ENCODE measurements around the gene DONSON. TPM values are rescaled to one million over a fixed set of nuclear protein-coding genes. Genes with fewer than 3 reads are reported as not detected.

Gene DONSON
- total and polyA plus RNA-seq, 9 of the 15 experiments (the other 6 are each of a cell fraction or from before 2014, with no cell fraction given): 26.7 to 124 (median 62.6) TPM

GRCh38 chr21:33542640-33543504, 45.6 kb downstream of the DONSON start, which contains the start of gene SON (continued):
- TF ChIP-seq NCOA6 (IDR thresholded peaks at IDR 0.05): no peak
- no peak for TF ChIP-seq EWSR1 (IDR thresholded peaks at IDR 0.05; ENCODE audit: borderline replicate concordance, low read depth, partially characterized antibody)
- TF ChIP-seq ARNT (IDR thresholded peaks at IDR 0.05): peak; percentile 72; a peak in 3 of 4 replicates
- no peak for TF ChIP-seq ZNF384 (IDR thresholded peaks at IDR 0.05; ENCODE audit: low read depth, low read length)
- no peak for TF ChIP-seq HDAC6 (IDR thresholded peaks at IDR 0.05; ENCODE audit: low read depth, low read length)
- no peak for TF ChIP-seq E2F8 (IDR thresholded peaks at IDR 0.05; ENCODE audit: low read depth, partially characterized antibody)
- TF ChIP-seq USF2 (CRISPR knock-in tag; IDR thresholded peaks at IDR 0.05): peak; percentile 11; the same call in 1 of the 2 replicates
- TF ChIP-seq ZNF232 (CRISPR knock-in tag; IDR thresholded peaks at IDR 0.05): no peak; the same call in 1 of the 2 replicates
- peak; percentile 11; the same call in 1 of the 2 replicates for TF ChIP-seq FOSL1 (tag; conservative IDR thresholded peaks at IDR 0.05)
- TF ChIP-seq HINFP (tag; conservative IDR thresholded peaks at IDR 0.05; ENCODE audit: low read depth): peak; percentile 75
- no peak for TF ChIP-seq ERF (CRISPR knock-in tag; IDR thresholded peaks at IDR 0.05)
- peak; percentile 69; the same call in 1 of the 2 replicates for TF ChIP-seq ZNF766 (CRISPR knock-in tag; conservative IDR thresholded peaks at IDR 0.05)
- peak; percentile 91 for TF ChIP-seq KDM5B (IDR thresholded peaks at IDR 0.05; ENCODE audit: insufficient replicate concordance, low read depth, low read length)
- TF ChIP-seq COPS2 (conservative IDR thresholded peaks at IDR 0.05): no peak
- no peak for TF ChIP-seq SMC3 (conservative IDR thresholded peaks at IDR 0.05; ENCODE audit: insufficient read depth, low read depth, low read length)
- TF ChIP-seq MTA1 (IDR thresholded peaks at IDR 0.05; ENCODE audit: borderline replicate concordance): peak; percentile 50; the same call in 1 of the 2 replicates
- TF ChIP-seq CTBP1 (IDR thresholded peaks at IDR 0.05; ENCODE audit: borderline replicate concordance): peak; percentile 59
- TF ChIP-seq MYNN (IDR thresholded peaks at IDR 0.05): no peak
- no peak for TF ChIP-seq MYNN (CRISPR knock-in tag; IDR thresholded peaks at IDR 0.05)
- TF ChIP-seq RAD21 (CRISPR knock-in tag; conservative IDR thresholded peaks at IDR 0.05 in 1 of 2, IDR thresholded peaks at IDR 0.05 in 1 of 2): no peak
- TF ChIP-seq BRD9 (IDR thresholded peaks at IDR 0.05; ENCODE audit: low read depth, partially characterized antibody): peak; percentile 82
- no peak for TF ChIP-seq YBX1 (IDR thresholded peaks at IDR 0.05)
